Left ventricle myocardium inferior (tissue), 1 donor: ENCODE data around the gene TRMT1. TPM values are rescaled to one million over a fixed set of nuclear protein-coding genes. Genes with fewer than 3 reads are reported as not detected.
"Not testable (repeated sequence)": the region's sequence is repeated elsewhere in the genome, so short reads cannot be mapped to it uniquely, and the experiment has no call there.

Source experiments
- DNase-seq: peaks from one replicate; pipeline ENCODE4 v3.0.0-alpha.2; 2020
- H3K27ac ChIP-seq: fragments of 200-600 bp; replicated peaks from 2 replicates; pipeline ENCODE4 v1.8.0; 2021
- H3K27me3 ChIP-seq: fragments of 200-600 bp; 2 replicates; pipeline ENCODE4 v1.8.0; 2021; ENCODE audit warnings: low read depth
- H3K36me3 ChIP-seq: fragments of 200-600 bp; 2 replicates; pipeline ENCODE4 v1.8.0; 2021
- H3K4me1 ChIP-seq: fragments of 200-600 bp; 2 replicates; pipeline ENCODE4 v1.8.0; 2021
- H3K4me3 ChIP-seq: fragments of 200-600 bp; 2 replicates; pipeline ENCODE4 v1.8.0; 2021; ENCODE audit warnings: mild to moderate bottlenecking, moderate library complexity
- H3K9me3 ChIP-seq: fragments of 200-600 bp; replicated peaks from 2 replicates; pipeline ENCODE4 v1.8.0; 2021
- intact Hi-C: fragments of 100-400 bp; cut with micrococcal nuclease; formaldehyde crosslinking; loops from one replicate; pipeline ENCODE4 v1.11.0; 2022
- total RNA-seq: library from RNA; stranded (reverse); fragmentation: NEBNext Ultra II Directional; extraction: Animal tissue kit (Norgen Biotek cat#: 25700); gene quantifications from one replicate; pipeline ENCODE4 v1.2.1, GENCODE V29; 2021
- TF ChIP-seq, protein P1 (sequence below): fragments of 200-600 bp; IDR thresholded peaks from 2 replicates; pipeline ENCODE4 v1.8.0; 2021; ENCODE audit warnings: antibody characterized with exemption, mild to moderate bottlenecking, borderline replicate concordance
- donor health status: DM: no; HTN: yes; CAD: no; lungs with severe emphysema.

Gene TRMT1
- total RNA-seq, 1 donor from 2014 or later: 19.6 TPM

DNA sequence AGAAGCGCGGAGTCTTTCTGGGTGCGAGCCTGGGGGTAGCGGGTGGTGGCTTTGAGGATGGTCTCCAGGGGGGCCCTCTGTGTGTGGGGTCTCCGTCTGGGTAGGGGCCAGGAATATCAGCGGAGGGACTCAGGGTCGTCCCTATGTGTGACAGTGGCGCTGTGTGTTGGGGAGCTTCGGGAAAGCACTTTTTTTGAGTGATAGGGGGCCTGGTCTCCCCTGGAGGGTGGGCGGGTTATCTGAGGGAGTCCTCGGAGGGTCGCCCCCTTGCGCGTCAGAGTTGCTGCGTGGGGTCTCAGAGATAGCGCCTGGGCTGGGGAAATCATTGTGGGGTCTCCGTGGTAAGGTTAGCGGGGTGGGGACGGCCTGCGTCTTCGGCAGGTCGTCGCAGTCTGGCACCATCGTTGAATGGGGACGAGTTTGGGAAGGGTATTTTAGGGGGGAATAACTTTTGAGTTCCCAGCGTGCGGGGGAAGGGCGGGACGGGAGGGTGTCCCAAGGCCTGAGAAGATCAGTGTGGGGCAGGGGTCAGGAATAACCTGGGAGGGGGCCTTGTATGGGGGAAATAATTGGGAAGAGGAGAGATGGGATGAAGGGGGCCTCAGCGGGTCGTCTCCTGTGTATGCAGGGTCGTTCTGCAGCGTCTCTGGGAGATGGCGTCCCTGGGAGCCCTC lies 34.5 kb upstream of the TRMT1 start:
- peak; percentile 47 for DNase-seq
- peaks cover 68% of the 10 kb centered on the region for H3K4me1 ChIP-seq
- intact Hi-C loops: no loop called here
- no peaks in the 10 kb centered on the region for H3K27me3 ChIP-seq
- H3K4me3 ChIP-seq: peak overlapping the region; percentile 91
- TF ChIP-seq, protein P1, sequence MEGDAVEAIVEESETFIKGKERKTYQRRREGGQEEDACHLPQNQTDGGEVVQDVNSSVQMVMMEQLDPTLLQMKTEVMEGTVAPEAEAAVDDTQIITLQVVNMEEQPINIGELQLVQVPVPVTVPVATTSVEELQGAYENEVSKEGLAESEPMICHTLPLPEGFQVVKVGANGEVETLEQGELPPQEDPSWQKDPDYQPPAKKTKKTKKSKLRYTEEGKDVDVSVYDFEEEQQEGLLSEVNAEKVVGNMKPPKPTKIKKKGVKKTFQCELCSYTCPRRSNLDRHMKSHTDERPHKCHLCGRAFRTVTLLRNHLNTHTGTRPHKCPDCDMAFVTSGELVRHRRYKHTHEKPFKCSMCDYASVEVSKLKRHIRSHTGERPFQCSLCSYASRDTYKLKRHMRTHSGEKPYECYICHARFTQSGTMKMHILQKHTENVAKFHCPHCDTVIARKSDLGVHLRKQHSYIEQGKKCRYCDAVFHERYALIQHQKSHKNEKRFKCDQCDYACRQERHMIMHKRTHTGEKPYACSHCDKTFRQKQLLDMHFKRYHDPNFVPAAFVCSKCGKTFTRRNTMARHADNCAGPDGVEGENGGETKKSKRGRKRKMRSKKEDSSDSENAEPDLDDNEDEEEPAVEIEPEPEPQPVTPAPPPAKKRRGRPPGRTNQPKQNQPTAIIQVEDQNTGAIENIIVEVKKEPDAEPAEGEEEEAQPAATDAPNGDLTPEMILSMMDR: no peak
- H3K36me3 ChIP-seq: peaks cover 11% of the 10 kb centered on the region
- H3K9me3 ChIP-seq: no peaks in the 10 kb centered on the region
- H3K27ac ChIP-seq: peak overlapping the region; percentile 99

DNA sequence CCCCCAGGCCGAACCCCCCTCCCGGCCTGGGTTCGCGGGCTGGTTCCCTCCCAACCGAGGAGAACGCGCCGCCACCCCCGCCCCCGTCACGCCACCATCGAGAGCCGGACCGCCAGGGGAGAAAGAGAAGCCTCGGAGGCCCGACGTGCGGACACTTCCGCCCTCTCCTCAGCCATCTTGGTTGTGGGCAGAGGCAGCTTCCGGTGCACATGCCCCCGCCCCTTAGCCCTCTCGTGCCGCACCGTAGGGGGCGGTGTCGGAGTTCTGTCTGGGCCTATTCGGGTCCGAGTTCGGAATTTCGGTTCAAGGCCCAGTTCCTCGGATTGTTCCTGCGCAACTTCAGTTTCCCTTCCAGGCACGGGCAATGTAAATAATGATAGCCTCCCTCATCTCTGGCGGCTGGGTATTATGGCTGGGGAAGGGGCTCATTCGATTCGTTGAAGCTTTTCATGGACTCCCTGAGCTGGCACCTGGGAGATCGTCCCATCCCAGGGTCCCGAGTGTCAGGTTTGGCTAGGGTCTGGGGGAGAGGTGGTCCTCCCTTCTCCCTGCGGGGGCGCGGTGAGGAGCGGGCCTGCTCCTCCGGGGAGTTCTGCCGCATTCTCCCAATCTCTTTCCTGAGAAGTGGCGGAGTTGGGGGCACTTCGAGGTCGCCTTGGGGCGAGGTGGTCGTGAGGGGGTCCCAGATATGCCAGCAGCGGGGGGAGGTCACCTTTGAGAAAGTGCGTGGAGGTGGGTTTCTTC lies 33.8 kb upstream of the TRMT1 start, which contains the start of the genes IER2 and STX10:
Gene IER2, plus strand, starts transcription at position 225 of the 744 bp plus-strand sequence. CDS start 2,776 bp downstream, outside the sequence.
Gene STX10, minus strand, starts transcription at position 189 of the 744 bp plus-strand sequence. CDS start 202 bp downstream, outside the sequence.
- peak within 1 kb of the TSS; percentile 99 for H3K27ac ChIP-seq
- TF ChIP-seq, protein P1: peak; percentile 65
- H3K4me3 ChIP-seq: peak within 1 kb of the TSS; percentile 91
- intact Hi-C loops: no loop called here
- no peaks in the 10 kb centered on the region for H3K9me3 ChIP-seq
- DNase-seq: peak; percentile 96
- H3K4me1 ChIP-seq: peaks cover 61% of the 10 kb centered on the region
- peaks cover 15% of the 10 kb centered on the region for H3K36me3 ChIP-seq
- H3K27me3 ChIP-seq: no peaks in the 10 kb centered on the region

DNA sequence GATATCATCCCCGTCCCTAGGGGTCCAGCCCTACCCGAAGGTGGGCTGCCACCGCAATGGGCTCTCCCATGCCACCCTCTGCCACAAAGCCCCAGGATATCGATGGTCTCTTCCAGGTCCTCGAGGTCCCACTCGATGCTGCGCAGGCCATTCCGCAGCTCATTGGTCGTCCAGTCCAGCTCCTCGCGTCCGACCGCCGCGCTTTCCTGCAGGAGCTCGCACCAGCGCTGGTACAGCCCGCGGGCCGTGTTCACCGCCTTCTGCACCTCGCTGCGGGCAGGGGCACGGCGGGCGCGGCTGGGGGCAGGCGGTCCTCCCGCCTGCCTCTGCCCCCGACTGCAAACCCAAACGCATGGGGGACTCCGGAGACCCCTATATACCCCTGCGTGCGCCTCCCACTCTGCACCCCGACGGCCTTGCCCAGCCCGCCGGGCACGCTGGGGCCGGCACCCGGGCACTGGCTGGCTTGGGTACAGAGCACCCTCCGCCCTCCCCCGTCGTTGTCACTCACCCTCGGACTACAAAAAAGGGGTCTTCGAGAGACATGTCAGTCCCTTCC lies 33.2 kb upstream of the TRMT1 start:
- Histone ChIP-seq H3K4me3 (peak overlapping the region; percentile 91), H3K27ac (peak overlapping the region; percentile 99), H3K4me1 (peaks cover 55% of the 10 kb centered on the region), H3K36me3 (peaks cover 22% of the 10 kb centered on the region), H3K9me3 (no peaks in the 10 kb centered on the region), H3K27me3 (no peaks in the 10 kb centered on the region)
- TF ChIP-seq, protein P1: no peak
- intact Hi-C loops: no loop called here
- DNase-seq: peak; percentile 44

DNA sequence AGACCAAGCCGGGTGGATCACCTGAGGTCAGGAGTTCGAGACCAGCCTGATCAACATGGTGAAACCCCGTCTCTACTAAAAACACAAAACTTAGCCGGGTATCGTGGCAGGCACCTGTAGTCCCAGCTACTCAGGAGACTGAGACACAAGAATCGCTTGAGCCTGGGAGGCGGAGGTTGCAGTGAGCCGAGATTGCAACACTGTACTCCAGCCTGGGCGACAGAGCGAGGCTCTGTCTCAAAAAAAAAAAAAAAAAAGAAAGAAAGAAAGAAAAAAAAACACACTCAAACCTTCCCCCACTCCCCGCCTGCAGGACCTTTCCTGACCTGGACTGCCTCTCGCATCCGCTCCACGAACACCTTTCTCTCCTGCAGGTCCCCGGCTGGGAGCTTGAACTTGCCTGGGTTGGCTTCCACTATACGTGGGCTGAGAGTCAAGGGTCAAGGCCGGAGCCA lies 32.7 kb upstream of the TRMT1 start:
- H3K9me3 ChIP-seq, DNase-seq, intact Hi-C loops, H3K27me3 ChIP-seq: not testable (repeated sequence)
- H3K36me3 ChIP-seq: peaks cover 27% of the 10 kb centered on the region
- H3K27ac ChIP-seq: peak overlapping the region; percentile 99
- H3K4me3 ChIP-seq: peak overlapping the region; percentile 91
- H3K4me1 ChIP-seq: peaks cover 49% of the 10 kb centered on the region

DNA sequence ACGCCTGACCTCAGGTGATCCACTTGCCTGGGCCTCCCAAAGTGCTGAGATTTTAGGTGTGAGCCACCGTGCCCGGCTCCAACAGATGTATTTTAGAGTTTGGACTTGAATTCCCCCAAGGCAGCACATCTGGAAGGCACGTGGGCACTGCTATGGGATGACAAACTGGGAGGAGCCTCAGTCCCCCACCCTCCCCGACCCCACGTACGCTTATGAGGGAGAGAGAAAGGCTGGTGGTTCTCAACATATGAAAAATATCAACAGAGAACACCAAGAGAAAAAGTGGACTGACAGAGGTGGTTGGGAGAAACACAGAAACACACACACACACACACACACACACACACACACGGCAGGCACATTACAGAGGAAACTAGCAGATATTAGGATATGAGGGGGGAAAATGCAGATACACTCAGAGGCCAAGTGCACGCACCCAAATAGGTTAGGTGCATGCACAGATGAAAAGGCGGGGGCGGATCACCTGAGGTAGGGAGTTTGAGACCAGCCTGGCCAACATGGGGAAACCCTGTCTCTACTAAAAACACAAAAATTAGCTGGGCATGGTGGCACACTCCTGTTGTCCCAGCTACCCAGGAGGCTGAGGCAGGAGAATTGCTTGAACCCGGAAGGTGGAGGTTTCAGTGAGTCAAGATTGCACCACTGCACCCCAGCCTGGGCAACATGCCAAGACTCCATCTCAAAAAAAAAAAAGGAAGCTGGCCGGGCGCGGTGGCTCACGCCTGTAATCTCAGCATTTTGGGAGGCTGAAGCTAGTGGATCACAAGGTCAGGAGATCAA lies 30.4 kb upstream of the TRMT1 start:
- no peaks in the 10 kb centered on the region for H3K9me3 ChIP-seq
- TF ChIP-seq, protein P1: no peak
- H3K27ac ChIP-seq: no peak overlapping the region
- peaks cover 24% of the 10 kb centered on the region for H3K36me3 ChIP-seq
- intact Hi-C loops: no loop called here
- H3K4me1 ChIP-seq: peaks cover 27% of the 10 kb centered on the region
- H3K27me3 ChIP-seq: no peaks in the 10 kb centered on the region
- DNase-seq: no peak
- no peak overlapping the region for H3K4me3 ChIP-seq
